GM19240 (cell line): ENCODE measurements around the gene FFAR2.
"Not testable (repeated sequence)": the region's sequence is repeated elsewhere in the genome, so short reads cannot be mapped to it uniquely, and the experiment has no call there.

ENCODE experiments used
- DNase-seq: peaks from one replicate; pipeline ENCODE4 v3.0.0; 2011; ENCODE audit warnings: low spot score; ENCODE audit not compliant: insufficient read length

Gene FFAR2

DNA sequence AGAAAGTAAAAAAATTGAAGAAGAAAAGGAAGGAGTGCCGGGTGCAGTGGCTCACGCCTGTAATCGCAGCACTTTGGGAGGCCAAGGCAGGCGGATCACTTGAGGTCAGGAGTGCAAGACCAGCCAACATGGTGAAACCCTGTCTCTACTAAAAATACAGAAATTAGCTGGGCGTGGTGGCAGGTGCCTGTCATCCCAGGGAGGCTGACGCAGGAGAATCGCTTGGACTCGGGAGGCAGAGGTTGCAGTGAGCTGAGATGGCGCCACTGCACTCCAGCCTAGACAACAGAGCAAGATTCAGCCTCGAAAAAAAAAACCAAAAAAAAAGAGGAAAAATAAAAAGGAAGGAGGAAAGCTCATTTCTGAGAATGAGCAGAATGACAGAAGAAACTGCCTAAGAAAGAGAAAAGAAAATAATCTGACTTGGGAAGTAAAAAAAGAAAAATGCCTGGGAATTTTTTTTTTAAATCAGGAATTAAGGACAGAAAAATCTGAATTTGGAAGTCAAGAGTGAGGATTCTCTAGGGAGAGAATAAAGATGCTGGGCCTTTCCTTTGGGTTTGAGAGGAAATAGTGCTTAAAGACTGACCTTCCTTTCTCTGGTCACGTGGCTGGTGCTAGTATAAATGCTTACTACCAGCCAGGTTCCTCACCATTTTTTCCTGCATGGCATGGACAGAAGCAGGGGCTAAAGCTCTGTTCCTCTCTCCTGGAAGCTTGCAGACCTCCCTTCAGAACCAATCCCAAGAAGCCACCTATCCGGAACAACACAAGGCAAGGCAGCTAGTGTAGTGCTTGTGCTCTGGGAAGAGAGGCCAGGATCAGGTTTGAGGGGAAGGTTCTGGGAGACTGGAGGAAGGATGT, at the start of gene FFAR2:
Gene FFAR2, plus strand, starts transcription at position 652 of the 864 bp plus-strand sequence. CDS start 1,458 bp downstream, outside the sequence.
- no peak for DNase-seq

DNA sequence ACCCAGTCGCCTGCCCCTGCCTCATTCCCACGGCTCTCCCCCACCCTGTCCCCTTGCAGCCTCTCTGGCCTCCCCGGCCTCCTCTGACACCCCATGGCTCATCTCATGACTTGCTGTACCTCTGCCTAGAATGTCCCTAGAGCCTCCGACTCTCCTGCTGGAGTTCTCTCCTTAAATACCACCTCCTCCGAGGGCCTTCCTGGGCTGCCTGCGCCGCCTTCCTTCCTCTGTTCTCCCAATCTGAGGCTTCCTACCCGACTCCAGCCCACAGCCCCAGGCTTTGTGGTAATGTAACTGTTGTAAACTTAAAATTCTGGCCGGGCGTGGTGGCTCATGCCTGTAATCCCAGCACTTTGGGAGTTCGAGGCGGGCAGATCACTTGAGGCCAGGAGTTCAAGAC, 49.5 kb upstream of the FFAR2 start:
- no peak for DNase-seq

DNA sequence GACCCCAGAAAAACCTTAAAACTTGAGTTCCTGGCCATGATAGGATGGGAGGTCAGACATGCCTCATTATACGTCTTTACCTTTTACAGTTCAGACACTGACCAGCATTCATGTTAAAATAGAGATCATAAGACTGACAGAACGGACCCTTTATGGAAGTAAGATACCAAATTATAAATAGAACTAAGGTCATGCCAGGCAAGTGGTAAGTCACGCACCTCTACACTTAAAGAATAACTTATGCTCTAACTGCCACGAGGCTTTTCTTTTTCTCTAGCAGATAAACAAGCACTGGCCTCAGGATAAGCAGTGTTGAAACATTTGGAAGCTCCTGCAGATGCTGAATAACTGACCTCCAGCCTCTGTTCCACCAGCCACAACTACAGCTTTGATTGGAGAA, 48.8 kb upstream of the FFAR2 start:
- DNase-seq, result no peak

DNA sequence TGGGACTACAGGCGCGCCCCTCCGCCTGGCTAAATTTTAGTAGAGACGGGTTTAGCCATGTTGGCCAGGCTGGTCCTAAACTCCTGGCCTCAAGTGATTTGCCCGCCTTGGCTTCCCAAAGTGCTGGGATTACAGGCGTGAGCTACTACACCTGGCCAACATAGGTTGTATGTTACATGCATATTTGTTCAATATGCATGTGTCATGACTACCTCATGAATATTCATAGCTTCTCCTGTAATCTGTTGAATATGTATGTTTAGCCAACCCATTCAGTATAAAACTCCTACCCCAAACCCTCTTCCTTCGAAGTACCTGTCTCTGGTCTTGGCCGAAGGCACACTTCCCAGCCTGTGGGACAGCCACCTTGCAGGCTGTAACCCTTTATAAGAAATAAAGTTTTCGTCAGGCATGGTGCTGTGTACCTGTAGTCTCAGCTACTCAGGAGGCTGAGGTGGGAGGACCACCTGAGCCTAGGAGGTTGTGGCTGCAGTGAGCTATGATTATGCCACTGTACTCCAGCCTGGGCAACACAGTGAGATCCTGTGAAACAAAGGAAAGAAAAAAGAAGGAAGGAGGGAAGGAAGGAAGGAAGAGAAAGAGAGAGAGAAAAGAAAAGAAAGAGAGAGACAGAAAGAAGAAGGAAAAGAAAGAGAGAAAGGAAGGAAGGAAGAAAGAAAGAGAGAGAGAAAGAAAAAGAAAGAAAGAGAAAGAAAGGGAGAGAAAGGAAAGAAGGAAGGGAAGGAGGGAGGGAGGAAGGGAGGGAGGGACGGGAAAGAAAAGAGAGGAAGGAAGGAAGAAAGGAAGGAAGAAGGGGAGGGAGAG, 47.9 kb upstream of the FFAR2 start:
- DNase-seq, result no peak

DNA sequence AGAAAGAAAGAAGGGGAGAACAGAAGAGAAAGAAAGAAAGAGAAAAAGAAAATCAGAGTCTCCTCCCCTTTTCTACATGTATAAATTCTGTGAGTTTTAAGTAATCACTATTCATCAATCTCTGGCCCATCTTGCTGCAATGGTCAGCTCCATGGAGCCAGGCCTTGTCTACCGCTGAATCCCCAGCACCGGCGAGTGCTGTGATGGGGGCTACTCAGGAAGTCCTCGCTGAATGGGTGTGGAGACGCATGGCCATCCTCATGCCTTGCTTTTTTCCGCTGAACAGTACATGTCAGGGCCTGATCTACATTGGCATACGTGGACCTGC, 47.3 kb upstream of the FFAR2 start:
- no peak for DNase-seq

DNA sequence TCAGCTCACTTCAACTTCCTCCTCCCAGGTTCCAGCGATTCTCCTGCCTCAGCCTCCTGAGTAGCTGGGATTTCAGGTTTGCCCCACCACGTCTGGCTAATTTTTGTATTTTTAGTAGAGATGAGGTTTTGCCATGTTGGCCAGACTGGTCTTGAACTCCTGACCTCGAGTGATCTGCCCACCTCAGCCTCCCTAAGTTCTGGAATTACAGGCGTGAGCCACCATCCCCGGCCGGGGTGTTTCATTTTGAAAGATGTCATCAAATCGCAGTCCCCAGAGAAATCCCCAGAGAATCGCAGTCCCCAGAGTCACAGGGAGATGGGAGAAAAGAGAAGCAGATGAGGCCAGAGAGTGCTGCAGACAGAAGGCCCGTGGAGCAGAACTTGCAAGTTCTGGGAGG, 46.6 kb upstream of the FFAR2 start:
- DNase-seq, result not testable (repeated sequence)

DNA sequence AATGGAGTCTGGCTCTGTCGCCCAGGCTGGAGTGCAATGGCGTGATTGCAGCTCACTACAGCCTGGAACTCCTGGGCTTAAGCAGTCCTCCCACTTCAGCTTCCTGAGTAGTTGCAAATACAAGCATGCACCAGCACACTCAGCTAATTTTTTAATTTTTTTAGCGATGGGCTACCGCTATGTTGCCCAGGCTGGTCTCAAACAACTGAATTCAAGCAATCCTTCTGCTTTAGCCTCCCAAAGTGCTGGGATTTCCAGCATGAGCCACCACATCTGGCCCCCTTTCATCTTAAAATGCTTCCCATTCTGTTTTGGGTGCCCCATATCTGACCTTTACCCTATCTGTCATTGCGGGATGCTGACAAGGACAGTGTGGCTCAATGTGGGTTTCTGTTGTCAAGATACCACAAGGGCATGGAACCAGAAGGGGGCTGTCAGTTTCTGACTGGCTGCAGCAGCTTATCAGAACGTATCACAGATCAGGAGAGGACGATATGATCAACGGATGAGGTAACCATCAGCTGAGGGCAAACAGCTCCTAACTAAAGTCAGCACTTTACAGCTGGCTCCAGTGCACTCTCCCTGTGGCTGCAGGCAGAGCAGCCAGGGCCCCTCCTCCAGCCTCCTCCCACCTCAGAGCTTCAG, 44.8 kb upstream of the FFAR2 start:
- no peak for DNase-seq

DNA sequence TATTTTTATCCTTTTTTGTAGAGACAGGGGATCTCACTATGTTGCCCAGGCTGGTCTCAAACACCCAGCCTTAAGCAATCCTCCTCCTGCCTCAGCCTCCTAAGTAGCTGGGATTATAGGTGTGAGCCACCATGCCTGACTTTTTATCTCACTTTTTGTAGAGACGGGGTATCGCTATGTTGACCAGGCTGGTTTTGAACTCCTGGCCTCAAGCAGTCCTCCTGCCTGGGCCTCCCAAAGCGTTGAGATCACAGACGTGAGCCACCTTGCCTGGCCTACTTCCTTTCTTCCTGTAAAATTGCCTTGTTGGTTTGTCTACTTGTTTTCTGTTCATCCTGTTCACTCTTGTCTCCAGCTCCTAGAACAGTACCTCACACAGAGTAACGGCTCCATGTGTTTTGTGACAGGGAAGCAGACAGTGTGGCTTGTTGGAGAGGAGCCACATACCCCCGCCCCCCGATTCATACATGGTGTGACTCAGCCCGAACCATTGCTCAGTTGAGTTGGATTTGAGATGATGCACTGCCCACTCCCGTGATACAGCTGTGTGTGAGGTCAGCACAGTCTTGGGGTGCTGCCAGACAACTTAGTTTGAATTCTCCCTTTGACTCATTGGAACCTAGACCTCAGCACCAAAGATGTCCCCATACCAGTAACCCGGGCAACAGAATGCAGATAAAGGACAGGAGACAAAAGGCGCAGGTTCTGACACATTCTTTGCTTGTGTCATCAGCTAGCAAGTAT, 43.0 kb upstream of the FFAR2 start:
- DNase-seq, result no peak

DNA sequence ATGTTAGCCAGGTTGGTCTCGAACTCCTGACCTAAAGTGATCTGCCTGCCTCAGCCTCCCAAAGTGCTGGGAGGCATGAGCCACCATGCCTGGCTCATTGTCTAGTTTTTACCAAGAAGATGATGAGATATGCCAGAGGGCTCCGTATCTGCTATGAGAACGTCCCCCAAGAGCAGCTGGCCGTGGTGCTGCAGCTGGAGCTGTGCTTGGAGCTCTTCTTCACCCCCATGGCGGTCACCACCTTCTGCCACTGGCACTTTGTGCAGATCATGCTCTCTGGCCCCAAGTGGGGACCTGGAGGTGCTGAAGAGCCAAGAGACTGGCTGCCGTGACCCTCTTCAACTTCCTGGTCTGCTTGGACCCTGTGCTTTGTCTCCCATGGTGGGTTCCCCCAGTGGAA, 40.4 kb upstream of the FFAR2 start:
- no peak for DNase-seq

DNA sequence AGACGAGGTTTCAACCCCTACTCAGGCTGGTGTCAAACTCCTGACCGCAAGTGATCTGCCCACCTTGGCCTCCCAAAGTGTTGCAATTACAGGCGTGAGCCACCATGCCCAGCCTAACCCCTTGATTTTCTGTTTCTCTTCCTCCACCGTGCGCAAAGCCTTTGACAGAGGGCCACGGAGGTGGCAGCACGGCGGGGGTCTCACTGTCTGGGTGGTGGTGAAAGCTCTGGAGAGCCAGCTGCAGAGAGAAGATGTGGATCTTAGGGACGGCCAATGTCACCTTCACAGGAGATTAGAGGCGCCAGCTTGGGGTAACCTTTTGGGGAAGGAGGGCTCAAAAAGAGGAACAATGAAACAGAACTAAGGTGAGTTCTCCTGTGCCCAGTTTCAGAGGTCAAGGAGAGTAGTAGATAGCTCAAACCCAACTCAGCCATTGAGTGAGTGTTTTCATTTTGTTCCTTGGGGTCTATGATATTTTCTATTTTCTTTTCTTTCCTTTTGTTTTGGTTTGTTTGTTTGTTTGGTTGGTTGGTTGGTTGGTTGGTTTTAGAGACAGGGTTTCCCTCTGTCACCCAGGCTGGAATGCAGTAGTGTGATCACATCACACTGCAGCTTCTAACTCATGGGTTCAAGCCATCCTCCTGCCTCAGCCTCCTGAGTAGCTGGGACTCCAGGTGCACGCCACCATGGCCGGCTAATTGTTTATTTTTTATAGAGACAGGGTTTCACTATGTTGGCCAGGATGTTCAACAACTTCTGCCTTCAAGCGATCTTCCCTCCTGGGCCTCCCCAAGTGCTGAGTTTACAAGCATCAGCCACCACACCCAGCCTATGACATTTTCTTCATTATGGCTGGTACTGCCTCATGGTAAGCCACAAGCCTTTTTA, 39.5 kb upstream of the FFAR2 start:
- no peak for DNase-seq

DNA sequence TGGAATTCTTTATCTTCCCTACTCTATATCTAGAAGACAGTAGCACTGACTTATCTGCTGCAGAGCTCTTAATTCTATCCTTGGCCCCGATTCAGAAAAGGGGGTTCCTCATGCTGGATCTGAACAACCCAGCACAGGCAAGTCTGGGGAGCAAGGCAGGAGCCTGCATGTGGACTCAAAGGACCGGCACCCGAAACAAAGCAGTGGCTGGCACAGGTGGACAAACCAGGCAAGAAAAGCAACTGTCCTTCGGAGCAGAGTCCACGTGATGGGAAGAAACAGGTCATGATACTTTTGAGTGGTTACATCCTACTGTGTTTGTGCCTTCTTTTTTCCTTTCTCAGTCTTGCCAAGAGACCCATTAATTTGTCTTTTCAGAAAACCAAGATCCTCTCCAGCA, 38.9 kb upstream of the FFAR2 start:
- DNase-seq, result no peak

DNA sequence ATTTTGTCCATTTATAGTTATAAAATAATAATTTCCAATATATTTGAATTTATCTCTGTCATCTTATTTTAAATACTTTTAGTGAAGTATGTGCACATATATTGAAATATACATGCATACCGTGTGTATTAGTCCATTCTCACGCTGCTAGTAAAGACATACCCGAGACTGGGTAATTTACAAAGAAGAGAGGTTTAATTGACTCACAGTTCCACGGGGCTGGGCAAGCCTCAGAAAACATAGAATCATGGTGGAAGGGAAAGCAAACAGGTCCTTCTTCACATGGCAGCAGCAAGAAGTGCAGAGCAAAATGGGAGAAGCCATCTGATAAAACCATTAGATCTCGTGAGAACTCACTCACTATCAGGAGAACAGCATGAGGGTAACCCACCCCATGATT, 37.6 kb upstream of the FFAR2 start:
- no peak for DNase-seq

DNA sequence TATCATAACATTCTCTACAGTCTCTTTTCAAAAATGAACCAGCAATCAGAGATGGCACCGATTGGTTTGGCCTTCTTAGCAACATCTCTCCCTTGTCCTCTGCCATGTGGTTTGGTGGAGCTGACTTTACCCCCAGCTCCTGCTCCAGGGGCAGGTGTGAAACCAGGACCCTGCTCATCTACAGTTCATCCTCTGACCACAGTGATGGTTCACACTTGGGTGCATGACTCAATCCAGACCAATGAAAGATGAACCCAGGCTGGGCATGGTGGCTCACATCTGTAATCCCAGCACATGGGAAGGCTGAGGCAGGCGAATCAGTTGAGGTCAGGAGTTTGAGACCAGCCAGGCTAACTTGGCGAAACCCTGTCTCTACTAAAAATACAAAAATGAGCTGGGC, 33.6 kb upstream of the FFAR2 start:
- DNase-seq, result no peak

DNA sequence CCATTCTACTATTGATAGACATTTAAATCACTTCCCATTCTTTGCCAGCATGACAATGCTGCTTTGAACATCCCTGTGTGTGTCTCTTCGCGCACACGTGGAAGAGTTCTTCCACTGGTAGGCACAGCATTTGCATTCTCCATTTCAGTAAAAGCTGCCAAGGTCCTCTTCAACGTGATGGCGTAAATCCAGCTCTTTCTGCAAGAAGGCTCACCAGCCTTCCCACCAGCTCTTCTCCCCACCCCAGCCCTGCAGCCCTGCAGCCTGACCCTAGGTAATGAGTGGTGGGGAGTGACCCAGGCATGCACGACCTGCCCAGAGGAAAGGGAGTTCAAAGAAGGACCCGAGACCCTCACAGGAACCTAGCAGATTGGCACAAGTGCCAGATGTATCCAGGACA, 31.7 kb upstream of the FFAR2 start:
- DNase-seq, result no peak

DNA sequence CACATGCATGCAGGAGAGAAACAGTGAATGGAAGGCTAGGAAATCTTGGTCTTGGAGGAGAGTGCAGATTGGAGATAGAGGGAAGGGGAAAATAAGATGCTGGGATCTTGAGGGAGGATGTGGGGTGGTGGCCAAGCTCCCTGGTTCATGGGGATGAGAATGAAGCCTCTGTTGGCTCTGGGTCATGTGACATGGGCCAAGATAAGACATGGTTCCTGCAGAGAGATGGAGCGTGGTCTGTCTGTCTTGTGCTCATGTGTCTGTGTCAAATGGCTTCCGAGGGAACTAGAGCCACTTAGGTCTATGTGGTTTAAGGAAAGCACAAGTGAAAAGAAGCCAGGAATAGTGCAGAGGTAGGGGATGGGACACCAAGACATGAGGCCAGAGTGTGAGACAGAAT, 30.8 kb upstream of the FFAR2 start:
- DNase-seq, result no peak

DNA sequence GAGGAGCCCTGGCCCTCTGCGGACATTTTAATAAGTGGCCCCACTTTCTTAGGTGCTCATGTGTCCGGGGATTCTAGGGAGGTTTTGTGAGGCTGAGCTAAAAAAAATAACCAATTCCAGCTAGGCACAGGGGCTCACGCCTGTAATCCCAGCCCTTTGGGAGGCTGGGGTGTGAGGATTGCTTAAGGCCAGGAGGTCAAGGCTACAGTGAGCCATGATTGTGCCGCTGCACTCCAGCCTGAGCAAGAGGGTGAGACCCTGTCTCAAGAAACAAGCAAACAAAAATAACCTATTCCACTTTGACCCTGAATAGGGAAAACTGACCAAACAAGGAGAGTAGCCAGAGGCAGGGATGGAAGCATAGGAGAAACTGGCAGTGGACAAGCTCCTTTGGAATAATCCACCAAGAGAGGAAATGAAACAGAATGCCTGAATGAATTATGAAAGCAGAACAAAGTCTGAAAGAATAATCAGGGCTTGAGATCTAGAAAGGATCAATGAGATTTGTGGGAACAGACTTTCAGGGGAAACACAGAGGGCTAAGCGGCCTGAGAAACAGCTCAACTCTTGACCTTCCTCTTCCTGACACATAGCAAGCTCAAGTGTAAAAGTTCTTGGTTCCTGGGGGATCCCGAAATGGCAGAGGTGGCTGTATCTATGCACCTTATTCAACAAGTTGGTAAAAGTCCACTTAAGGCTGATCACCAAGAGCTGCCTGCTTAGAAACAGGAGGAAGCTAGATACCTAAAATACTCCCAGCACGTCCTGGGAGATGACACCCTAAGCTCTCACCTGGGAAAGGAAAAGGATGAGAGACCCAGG, 30.1 kb upstream of the FFAR2 start:
- no peak for DNase-seq

DNA sequence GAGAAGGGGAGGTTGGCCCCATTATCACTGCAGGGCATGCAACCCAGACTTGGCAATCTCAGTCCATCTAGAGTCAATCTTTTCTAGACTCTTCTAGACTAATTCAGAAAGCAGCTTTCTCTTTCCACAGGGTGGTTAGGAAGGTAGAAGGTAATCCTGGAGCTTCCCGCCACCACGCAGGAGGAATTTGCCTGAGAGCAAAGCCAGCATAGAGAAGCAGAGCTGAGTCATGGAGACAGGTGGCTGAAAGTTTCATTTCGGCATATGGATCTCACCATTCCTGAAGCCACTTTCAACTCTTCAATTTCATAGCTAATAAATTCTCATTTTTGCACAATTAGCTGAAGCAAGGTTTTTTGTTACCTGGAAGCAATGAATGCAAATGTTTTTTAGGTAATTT, 29.0 kb upstream of the FFAR2 start:
- no peak for DNase-seq

DNA sequence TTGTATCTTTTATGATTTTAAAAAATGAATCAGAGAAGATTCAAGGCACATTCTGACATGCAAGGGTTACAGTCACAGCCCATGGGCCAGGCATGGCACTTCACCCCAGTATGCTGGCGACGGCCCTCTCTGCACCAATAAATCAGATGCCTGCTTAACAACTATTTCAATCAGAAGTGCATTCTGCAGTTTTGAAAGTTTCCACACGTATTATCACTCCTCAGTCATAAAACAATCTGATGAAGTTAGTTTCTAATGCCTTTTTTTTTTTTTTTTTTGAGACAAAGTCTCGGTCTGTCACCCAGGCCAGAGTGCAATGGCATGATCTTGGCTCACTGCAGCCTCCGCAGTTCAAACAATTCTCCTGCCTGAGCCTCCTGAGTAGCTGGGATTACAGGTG, 28.3 kb upstream of the FFAR2 start:
- no peak for DNase-seq

DNA sequence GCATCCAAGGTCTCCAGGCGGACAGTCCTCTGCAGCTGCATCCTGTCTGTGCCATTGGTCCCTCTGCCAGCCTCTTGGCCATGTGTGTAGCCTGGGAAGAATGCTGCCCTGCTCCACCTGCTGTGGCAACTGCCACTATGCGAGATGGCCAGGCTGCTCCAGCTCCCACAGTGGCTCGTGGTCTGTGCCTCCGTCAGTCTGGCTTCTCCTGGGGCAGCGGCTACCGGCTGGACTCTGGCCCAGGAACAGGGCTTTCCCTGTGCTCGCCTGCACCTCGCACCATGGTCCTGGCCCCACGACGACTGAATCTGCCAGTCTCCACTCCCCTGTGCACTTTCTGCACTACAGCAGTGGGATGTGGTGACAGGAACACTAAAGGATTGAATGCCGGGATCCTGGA, 26.7 kb upstream of the FFAR2 start:
- no peak for DNase-seq

DNA sequence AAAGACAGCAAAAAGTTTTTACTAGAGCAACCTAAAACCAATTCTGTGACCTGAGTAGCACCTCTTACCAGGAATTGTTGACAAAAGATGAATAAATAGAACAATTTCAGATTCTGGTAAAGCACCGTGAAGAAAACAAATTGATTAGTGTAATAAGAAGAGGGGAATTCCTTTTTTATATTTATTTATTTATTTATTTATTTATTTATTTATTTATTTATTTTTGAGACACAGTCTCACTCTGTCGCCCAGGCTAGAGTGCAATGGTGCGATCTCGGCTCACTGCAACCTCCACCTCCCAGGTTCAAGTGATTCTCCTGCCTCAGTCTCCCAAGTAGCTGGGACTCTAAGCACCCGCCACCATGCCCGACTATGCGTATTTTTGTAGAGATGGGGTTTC, 24.7 kb upstream of the FFAR2 start:
- DNase-seq, result not testable (repeated sequence)
